HepG2 (cell line): ENCODE data around the gene PCIF1. TPM values are rescaled to one million over a fixed set of nuclear protein-coding genes. Genes with fewer than 3 reads are reported as not detected.

Experiments
- AKNA ChIP-seq: sonication (generic); formaldehyde crosslinking; IDR thresholded peaks from 2 replicates; pipeline ENCODE4 v1.4.0; 2020; ENCODE audit warnings: missing genetic modification reagents, borderline replicate concordance
- ELF1 ChIP-seq: sonication (generic); formaldehyde crosslinking; IDR thresholded peaks from 2 replicates; pipeline ENCODE4 v1.4.0; 2020; ENCODE audit warnings: missing genetic modification reagents
- EP300 ChIP-seq, 3 experiments: sonication (generic) in 1 of 3; formaldehyde crosslinking in 1 of 3; IDR thresholded peaks; 2 replicates each; pipeline versions ENCODE4 v1.5.1 to v1.6.1; 2011 to 2020; ENCODE audit warnings: low read depth in 2 of 3, low read length in 2 of 3, borderline replicate concordance in 1 of 3, improper control_type of control experiment in 1 of 3, mild to moderate bottlenecking in 1 of 3, missing genetic modification reagents in 1 of 3, moderate library complexity in 1 of 3
- HIVEP1 ChIP-seq: sonication (generic); formaldehyde crosslinking; IDR thresholded peaks from 2 replicates; pipeline ENCODE4 v1.4.0; 2020; ENCODE audit warnings: mild to moderate bottlenecking, missing genetic modification reagents
- KDM3A ChIP-seq: IDR thresholded peaks from 2 replicates; pipeline ENCODE4 v1.6.1; 2018; ENCODE audit warnings: low read depth, missing compliant biosample characterization
- MBNL3 ChIP-seq: fragments of 250-450 bp; sonication (Bioruptor Pico); conservative IDR thresholded peaks from 2 replicates; pipeline ENCODE4 v1.8.0; 2022; ENCODE audit warnings: mild to moderate bottlenecking, inconsistent platforms
- REL ChIP-seq: sonication (generic); formaldehyde crosslinking; conservative IDR thresholded peaks from 2 replicates; pipeline ENCODE4 v1.8.0; 2022; ENCODE audit warnings: mild to moderate bottlenecking, missing genetic modification reagents, moderate library complexity
- TAF1 ChIP-seq: sonication (generic); formaldehyde crosslinking; IDR thresholded peaks from 2 replicates; pipeline ENCODE4 v1.4.0; 2020; ENCODE audit warnings: missing genetic modification reagents
- TOE1 ChIP-seq: sonication (generic); formaldehyde crosslinking; IDR thresholded peaks from 2 replicates; pipeline ENCODE4 v1.4.0; 2020; ENCODE audit warnings: mild to moderate bottlenecking, missing genetic modification reagents
- ZBTB3 ChIP-seq: sonication (generic); formaldehyde crosslinking; IDR thresholded peaks from 2 replicates; pipeline ENCODE4 v1.4.0; 2020; ENCODE audit warnings: low read depth, mild to moderate bottlenecking, moderate library complexity, missing genetic modification reagents, borderline replicate concordance
- ZBTB40 ChIP-seq, 2 experiments: fragments of 450-650 bp in 1 of 2; sonication (generic) in 1 of 2; formaldehyde crosslinking in 1 of 2; IDR thresholded peaks; 2 replicates each; pipeline versions ENCODE4 v1.6.1 to v1.8.0; 2016 to 2022; ENCODE audit warnings: antibody characterized with exemption in 1 of 2, mild to moderate bottlenecking in 1 of 2, missing genetic modification reagents in 1 of 2
- ZNF501 ChIP-seq: sonication (generic); formaldehyde crosslinking; IDR thresholded peaks from 2 replicates; pipeline ENCODE4 v1.5.1; 2020; ENCODE audit warnings: mild to moderate bottlenecking, moderate library complexity, missing genetic modification reagents
- ZNF761 ChIP-seq: sonication (generic); formaldehyde crosslinking; conservative IDR thresholded peaks from 2 replicates; pipeline ENCODE4 v1.4.0; 2020; ENCODE audit warnings: mild to moderate bottlenecking, missing genetic modification reagents
- polyA plus RNA-seq, 8 experiments: library from polyadenylated mRNA; depleted of rRNA in 3 of 8; stranded (reverse) in 7 of 8; unstranded in 1 of 8; fragments of >200 nt; fragmentation: Illumina TruSeq in 4 of 8; extraction: Trizol in 4 of 8; gene quantifications; 2 replicates each; pipeline versions ENCODE4 v1.2.1 to v1.2.3, GENCODE V29; 2011 to 2016; ENCODE audit warnings: low read depth in 4 of 8, missing spikeins in 1 of 8, mixed read lengths in 1 of 8; ENCODE audit not compliant: insufficient read depth in 1 of 8
- total RNA-seq, 5 experiments: library from RNA; depleted of rRNA; stranded (reverse); fragments of >200 nt; fragmentation: Illumina TruSeq; extraction: Trizol; gene quantifications; 2 replicates each; pipeline ENCODE4 v1.2.3, GENCODE V29; 2016; ENCODE audit warnings: low read depth in 1 of 5

The PCIF1 gene
- total and polyA plus RNA-seq, 2 of the 13 experiments (the other 11 are each of a cell fraction or from before 2014, with no cell fraction given): 20.9 to 24.4 TPM

- no peak; a peak in 1 of 4 replicates for TF ChIP-seq EP300 (IDR thresholded peaks at IDR 0.05; ENCODE audit: low read depth in 2 of 2, low read length in 2 of 2)
- peak; percentile 51; the same call in 1 of the 2 replicates for TF ChIP-seq EP300 (CRISPR knock-in tag; IDR thresholded peaks at IDR 0.05; ENCODE audit: borderline replicate concordance)
- no peak for TF ChIP-seq ZBTB40 (IDR thresholded peaks at IDR 0.05)
- no peak; the same call in 1 of the 2 replicates for TF ChIP-seq ZBTB40 (CRISPR knock-in tag; IDR thresholded peaks at IDR 0.05)
- peak; percentile 70; the same call in 1 of the 2 replicates for TF ChIP-seq KDM3A (CRISPR knock-in tag)
- peak; percentile 81; the same call in 1 of the 2 replicates for TF ChIP-seq TAF1 (CRISPR knock-in tag)
- TF ChIP-seq MBNL3 (CRISPR knock-in tag): no peak
- TF ChIP-seq HIVEP1 (CRISPR knock-in tag): peak; percentile 82; the same call in 1 of the 2 replicates
- TF ChIP-seq ZBTB3 (CRISPR knock-in tag): no peak; the same call in 1 of the 2 replicates
- TF ChIP-seq ZNF761 (CRISPR knock-in tag): no peak
- peak; percentile 86; the same call in 1 of the 2 replicates for TF ChIP-seq TOE1 (CRISPR knock-in tag)
- no peak for TF ChIP-seq AKNA (CRISPR knock-in tag)
- TF ChIP-seq ZNF501 (CRISPR knock-in tag): peak; percentile 63
- peak; percentile 49 for TF ChIP-seq ELF1
- TF ChIP-seq REL (CRISPR knock-in tag): no peak
These were observed 44.2 kb upstream of the PCIF1 start (continued) for GRCh38 chr20:45890077-45890984.
